Esophagus squamous epithelium (tissue), 4 donors: ENCODE data around the gene RPL15.

Source experiments
- CTCF ChIP-seq, 6 experiments: fragments of 450-650 bp in 4 of 6; fragments of 200-600 bp in 2 of 6; sonication (generic) in 2 of 6; IDR thresholded peaks; one replicate each; pipeline ENCODE4 v1.5.1; 2016 to 2019; ENCODE audit warnings: antibody characterized with exemption in 6 of 6, mild to moderate bottlenecking in 4 of 6, moderate library complexity in 4 of 6
- POLR2A ChIP-seq, 4 donors: fragments of 450-650 bp; IDR thresholded peaks; one replicate each; pipeline ENCODE4 v1.6.1; 2017; ENCODE audit warnings: antibody characterized with exemption in 4 of 4, mild to moderate bottlenecking in 4 of 4, moderate library complexity in 3 of 4

GRCh38 chr3:23926246-23926645 lies 9.3 kb downstream of the RPL15 start:
- TF ChIP-seq CTCF (IDR thresholded peaks at IDR 0.05) (no peak), POLR2A (IDR thresholded peaks at IDR 0.05) (no peak)
